Esophagus (tissue), 2 donors: ENCODE measurements around the gene RIOK3. TPM values are rescaled to one million over a fixed set of nuclear protein-coding genes. Genes with fewer than 3 reads are reported as not detected.
"Not testable (repeated sequence)": the region's sequence is repeated elsewhere in the genome, so short reads cannot be mapped to it uniquely, and the experiment has no call there.

Experiments
- H3K27ac ChIP-seq, 2 donors: one replicate each; pipeline ENCODE4 v1.5.1; 2013; ENCODE audit warnings: low read depth in 2 of 2, mild to moderate bottlenecking in 2 of 2, inconsistent platforms in 1 of 2, low read length in 1 of 2, moderate library complexity in 1 of 2
- H3K27me3 ChIP-seq, 2 donors: one replicate each; pipeline ENCODE4 v1.6.1; 2013; ENCODE audit warnings: low read length in 2 of 2, control low read depth in 1 of 2, mild to moderate bottlenecking in 1 of 2; ENCODE audit not compliant: insufficient read depth in 2 of 2, control insufficient read depth in 1 of 2
- H3K36me3 ChIP-seq, 2 donors: one replicate each; pipeline ENCODE4 v1.6.1; 2013; ENCODE audit warnings: low read length in 1 of 2; ENCODE audit not compliant: control insufficient read depth in 2 of 2, insufficient read depth in 2 of 2
- H3K4me1 ChIP-seq, 2 donors: one replicate each; pipeline ENCODE4 v1.6.1; 2013; ENCODE audit warnings: low read length in 1 of 2; ENCODE audit not compliant: control insufficient read depth in 2 of 2, insufficient read depth in 2 of 2
- H3K4me3 ChIP-seq, 2 donors: one replicate each; pipeline ENCODE4 v1.5.1; 2013; ENCODE audit warnings: low read length in 2 of 2, mild to moderate bottlenecking in 2 of 2, low read depth in 1 of 2, moderate library complexity in 1 of 2
- H3K9me3 ChIP-seq, 2 donors: one replicate each; pipeline ENCODE4 v1.6.1; 2013; ENCODE audit warnings: mild to moderate bottlenecking in 2 of 2, low read depth in 1 of 2, low read length in 1 of 2, moderate library complexity in 1 of 2; ENCODE audit not compliant: control insufficient read depth in 2 of 2, insufficient read depth in 1 of 2
- WGBS, 2 donors: extraction: QIAGEN DNeasy Blood & Tissue Kit; methylation state at CpG; one replicate each; pipeline ENCODE4 v1.1.7; 2013; 5-methylcytosine and 5-hydroxymethylcytosine counted together
- polyA plus RNA-seq, 2 donors: library from polyadenylated mRNA; stranded (reverse); fragments of 200-250 nt; gene quantifications; one replicate each; pipeline ENCODE4 v1.2.3, GENCODE V29; 2013
- donor health status: healthy with polysubstance abuse.
- donor health status: Bipolar disorder and iron deficiency.

RIOK3 gene
- polyA plus RNA-seq, 2 donors = 74.1 to 147 TPM

DNA sequence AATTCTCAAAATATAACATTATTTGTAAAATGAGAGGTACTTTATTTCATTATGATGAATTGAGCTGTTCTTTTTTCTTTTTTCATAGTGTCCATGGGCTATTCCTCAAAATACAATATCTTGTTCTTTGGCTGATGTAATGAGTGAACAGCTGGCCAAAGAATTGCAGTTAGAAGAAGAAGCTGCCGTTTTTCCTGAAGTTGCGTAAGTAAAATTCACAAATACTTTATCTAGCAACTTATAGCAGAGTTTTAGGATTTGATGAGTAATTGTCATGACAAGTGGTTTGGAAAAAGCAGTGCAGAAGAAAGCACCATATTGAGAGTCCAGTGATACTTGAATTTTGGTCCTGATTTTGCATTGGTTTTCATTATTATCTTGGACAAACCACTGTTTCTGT lies 9.8 kb downstream of the RIOK3 start:
- Histone ChIP-seq H3K9me3 (no peaks in the 10 kb centered on the region), H3K36me3 (peaks cover 14 to 15% of the 10 kb centered on the region in 2 donors), H3K4me3 (no peak overlapping the region), H3K27ac (no peak overlapping the region), H3K4me1 (peaks cover 0 to 3% of the 10 kb centered on the region in 2 donors), H3K27me3 (no peaks in the 10 kb centered on the region)
- WGBS, 2 donors = 78 to 82% methylated on average over 2 of the region's 2 CpGs

DNA sequence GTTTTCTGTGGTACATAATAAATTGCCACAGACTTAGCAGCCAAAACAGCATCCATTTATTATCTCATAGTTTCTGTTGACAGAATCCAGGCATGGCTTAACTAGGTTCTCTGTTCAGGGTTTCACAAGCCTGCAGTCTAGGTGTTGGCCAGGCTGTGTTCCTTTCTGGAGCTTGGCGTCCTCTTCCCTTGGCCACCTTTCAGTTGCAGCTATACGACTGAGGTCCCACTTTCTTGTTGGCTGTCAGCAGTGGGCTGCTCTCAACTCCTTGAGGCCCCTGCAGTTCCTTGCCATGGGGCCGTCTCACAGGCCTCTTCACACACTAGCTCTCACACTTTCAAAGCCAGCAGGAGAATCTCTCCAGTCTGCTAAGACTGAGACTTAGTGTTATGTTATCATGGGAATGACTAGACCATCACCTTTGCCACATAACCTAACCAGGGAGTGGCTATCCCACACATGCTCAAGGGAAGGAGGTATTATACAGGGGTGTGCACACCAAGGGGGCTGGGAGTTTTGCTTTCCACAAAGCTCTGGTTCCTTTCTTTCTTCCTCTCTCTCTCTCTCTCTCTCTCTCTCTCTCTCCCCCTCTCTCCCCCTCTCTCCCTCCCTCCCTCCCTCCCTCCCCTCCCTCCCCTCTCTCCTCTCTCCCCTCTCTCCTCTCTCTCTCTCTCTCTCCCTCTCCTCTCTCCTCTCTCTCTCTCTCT lies 15.8 kb downstream of the RIOK3 start:
- no peaks in the 10 kb centered on the region for H3K4me1 ChIP-seq
- H3K4me3 ChIP-seq = no peak overlapping the region
- peak overlapping the region in 1 of 2 donors; percentile 13 for H3K27ac ChIP-seq
- peaks cover 13 to 24% of the 10 kb centered on the region in 2 donors for H3K36me3 ChIP-seq
- WGBS, 2 donors = 89 to 91% methylated on average over 3 of the region's 3 CpGs
- H3K27me3 ChIP-seq = no peaks in the 10 kb centered on the region
- no peaks in the 10 kb centered on the region for H3K9me3 ChIP-seq

DNA sequence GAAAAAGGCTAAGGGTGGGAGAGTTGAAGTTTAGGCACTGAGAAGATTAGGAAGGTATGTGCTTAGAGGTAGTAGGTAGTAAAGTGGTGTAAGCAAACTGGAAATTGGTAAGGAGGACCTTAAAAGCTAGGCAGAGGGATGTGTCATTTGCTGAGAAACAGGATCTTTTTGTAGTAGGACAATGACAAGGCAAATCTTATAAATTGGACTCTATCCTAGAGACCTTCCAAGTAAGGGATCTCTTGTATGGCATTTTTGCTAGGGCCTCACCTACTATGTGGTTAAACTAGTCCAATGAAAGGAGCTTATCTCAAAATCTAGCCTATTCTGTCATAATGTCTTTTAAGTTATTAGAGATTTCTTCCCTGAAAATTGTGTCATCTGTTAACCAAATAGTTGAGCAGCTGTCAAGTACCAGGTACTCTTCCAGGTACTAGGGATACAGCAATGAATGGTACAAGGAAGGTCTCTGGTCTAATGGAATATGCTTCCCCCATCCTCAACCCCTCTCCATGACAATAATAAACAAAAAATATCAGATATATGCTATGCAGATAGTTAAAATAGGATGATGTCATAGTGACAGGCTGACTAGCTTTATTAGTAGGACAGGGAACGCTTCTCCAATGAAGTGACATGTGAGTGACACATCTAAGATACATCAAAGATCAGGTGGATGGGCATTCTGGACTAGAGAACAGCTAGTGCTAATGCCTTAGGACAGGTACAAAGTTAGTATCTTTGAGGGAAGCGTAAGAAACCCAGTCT lies 17.7 kb downstream of the RIOK3 start:
- WGBS, 2 donors = 97 to 99% methylated on average over 2 of the region's 2 CpGs
- H3K36me3 ChIP-seq = peaks cover 17 to 24% of the 10 kb centered on the region in 2 donors
- H3K4me3 ChIP-seq = no peak overlapping the region
- H3K4me1 ChIP-seq = no peaks in the 10 kb centered on the region
- H3K27ac ChIP-seq = no peak overlapping the region
- H3K27me3 ChIP-seq = no peaks in the 10 kb centered on the region
- no peaks in the 10 kb centered on the region for H3K9me3 ChIP-seq

DNA sequence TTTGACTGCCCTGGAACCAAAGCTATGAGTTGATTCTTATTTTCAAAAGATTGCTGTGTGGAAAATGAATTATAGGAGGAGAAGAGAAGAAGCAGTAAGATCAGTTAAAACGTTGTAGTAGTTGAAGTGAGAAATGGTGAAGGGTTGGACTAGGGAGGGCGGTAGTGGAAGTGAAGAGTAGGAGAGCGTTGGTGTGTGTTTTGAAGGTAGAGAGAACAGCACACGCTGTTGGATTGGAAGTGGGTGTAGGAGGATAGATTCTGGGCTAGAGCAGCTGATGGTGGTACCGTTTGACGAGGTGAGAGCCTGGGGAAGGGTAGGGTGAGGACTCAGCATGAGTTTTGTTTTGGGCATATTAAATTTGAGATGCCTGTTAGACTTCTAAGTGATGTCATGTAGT lies 18.4 kb downstream of the RIOK3 start:
- H3K27me3 ChIP-seq = no peaks in the 10 kb centered on the region

DNA sequence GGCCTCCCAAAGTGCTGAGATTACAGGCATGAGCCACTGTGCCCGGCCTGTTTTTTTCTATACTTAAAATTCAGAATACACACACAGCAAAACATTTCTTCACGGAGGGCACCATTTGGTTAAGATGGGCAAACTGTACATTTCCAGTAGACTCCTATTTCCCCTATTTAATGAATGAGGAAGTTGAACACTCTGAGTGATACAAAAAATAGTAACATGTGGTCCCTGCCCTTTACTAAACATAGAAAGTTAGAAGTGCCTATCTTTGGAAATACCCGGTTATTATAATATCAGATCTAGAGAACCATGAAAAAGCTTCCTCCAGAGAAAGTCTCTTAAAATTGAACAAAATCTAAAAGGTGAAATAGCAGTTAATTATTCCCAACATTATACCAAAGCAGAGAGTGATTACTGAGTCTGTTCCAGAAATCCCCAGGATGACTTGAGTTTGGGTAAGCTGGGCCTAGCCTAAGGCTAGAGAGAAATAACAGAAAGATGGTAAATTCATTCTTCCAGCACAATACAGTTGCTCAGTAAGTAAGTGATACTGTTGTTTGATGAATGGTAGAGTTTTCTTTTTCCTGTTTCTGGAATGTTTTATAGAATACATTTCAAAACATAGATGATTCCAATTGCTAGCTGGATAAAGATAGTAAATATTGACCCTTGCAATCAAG lies 26.9 kb downstream of the RIOK3 start:
- Histone ChIP-seq H3K27ac (no peak overlapping the region), H3K4me3 (no peak overlapping the region), H3K27me3 (no peaks in the 10 kb centered on the region), H3K9me3 (no peaks in the 10 kb centered on the region), H3K36me3 (peaks cover 3 to 17% of the 10 kb centered on the region in 2 donors), H3K4me1 (no peaks in the 10 kb centered on the region)
- WGBS, 2 donors = 80 to 85% methylated on average over 3 of the region's 3 CpGs

More for the DNA sequence above, 18.4 kb downstream of the RIOK3 start:
- H3K4me3 ChIP-seq = no peak overlapping the region
- no peaks in the 10 kb centered on the region for H3K9me3 ChIP-seq
- no peaks in the 10 kb centered on the region for H3K4me1 ChIP-seq
- H3K27ac ChIP-seq = no peak overlapping the region
- peaks cover 18 to 24% of the 10 kb centered on the region in 2 donors for H3K36me3 ChIP-seq
- 93 to 94% methylated on average over 6 of the region's 6 CpGs for WGBS, 2 donors

DNA sequence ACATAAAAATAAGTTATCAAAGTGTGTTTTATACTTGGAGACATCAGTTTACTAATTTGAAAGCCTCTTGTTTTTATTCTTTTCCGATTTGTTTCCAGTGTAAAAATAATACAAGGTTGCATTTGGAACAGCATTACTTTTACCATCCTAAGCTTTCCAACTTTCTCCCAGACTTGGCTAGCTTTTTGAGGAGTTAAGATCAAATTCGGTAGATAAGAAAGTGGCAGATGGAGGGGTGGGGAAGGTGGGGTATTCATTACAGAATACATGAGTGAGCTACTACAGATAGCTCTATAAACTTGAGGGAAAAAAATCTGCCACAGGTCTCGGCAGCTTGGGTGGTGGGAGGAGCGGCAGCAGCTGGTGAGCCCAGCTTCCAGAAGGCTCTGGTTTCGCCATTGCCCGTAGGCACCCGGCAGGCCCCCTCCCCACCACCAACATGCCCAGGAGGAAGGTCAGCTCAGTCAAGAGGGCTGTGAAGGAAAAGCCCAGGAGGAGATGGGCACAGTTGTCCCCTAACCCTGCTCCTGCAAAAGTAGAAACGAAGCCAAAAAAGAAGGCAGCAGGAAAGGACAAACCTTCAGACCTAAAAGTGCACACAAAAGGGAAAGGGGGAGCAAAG lies 31.6 kb downstream of the RIOK3 start:
- WGBS, 2 donors = 72 to 79% methylated on average over 8 of the region's 8 CpGs
- Histone ChIP-seq H3K9me3 (no peaks in the 10 kb centered on the region), H3K27ac (no peak overlapping the region), H3K4me1 (no peaks in the 10 kb centered on the region), H3K27me3 (no peaks in the 10 kb centered on the region), H3K36me3 (peaks cover 0 to 3% of the 10 kb centered on the region in 2 donors), H3K4me3 (no peak overlapping the region)

DNA sequence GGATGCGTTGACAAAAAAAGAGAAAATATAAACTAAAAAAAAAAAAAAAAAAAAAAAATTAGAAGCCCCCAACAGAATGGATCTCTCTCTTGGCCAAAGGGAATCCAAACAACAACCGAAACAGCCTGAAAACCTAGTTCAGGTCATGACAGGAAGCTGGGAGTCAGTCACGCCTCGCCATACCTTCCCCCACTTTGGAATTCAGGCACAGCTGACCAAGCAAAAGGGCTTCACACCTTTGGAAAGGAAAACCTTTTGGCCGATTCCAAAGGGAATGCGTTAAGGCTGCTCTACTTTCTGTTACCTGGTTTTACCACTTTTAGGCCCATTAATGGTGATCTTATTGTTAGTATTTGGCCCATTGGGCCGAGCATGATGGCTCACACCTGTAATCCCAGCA lies 32.3 kb downstream of the RIOK3 start:
- Histone ChIP-seq H3K9me3 (no peaks in the 10 kb centered on the region), H3K36me3 (peaks cover 0 to 3% of the 10 kb centered on the region in 2 donors), H3K27me3 (no peaks in the 10 kb centered on the region), H3K4me1 (no peaks in the 10 kb centered on the region), H3K4me3 (no peak overlapping the region), H3K27ac (no peak overlapping the region)
- 85 to 93% methylated on average over 7 of the region's 7 CpGs for WGBS, 2 donors

DNA sequence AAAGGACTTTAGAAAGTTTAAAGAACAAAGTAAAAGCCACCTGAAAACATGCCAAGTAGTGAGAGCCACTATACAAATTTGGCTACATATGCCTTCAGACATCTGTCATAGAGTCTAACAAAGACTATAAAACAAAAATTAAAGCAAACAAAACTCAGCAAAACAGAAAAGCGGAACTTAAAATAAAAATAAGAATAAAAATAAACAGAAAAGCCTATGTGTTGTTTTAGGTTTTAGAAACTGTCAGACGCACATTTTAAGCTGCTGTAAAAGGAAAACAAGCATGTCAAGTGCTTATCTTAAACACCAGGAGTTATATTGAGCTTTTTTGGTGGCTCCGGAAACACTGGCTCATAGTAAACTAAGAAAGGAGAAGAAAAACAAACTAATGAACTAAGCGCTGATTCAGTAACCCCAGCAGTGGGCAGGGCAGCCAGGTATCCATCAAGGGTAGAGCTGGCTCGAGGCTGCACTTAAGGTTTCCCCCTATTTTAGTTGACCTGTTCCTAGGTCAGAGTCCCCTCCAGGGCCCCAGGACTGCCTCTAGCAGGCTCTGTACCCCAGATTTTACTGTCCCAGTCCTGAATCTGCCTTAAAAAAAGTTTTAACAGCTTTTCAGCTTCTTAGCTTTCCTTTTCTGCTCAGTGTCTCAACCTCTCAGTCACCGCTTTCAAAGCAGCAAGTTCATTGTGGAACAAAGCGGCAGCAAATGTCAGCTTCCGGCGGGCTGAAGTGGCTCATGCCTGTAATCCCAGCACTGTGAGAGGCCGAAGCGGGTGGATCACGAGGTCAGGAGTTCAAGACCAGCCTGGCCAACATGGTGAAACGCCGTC lies 34.9 kb downstream of the RIOK3 start:
- Histone ChIP-seq H3K36me3 (no peaks in the 10 kb centered on the region), H3K4me1 (no peaks in the 10 kb centered on the region), H3K27ac (peak overlapping the region; percentile 54 to 64), H3K9me3 (no peaks in the 10 kb centered on the region), H3K4me3 (no peak overlapping the region), H3K27me3 (no peaks in the 10 kb centered on the region)
- WGBS, 2 donors = 42 to 43% methylated on average over 14 of the region's 14 CpGs

DNA sequence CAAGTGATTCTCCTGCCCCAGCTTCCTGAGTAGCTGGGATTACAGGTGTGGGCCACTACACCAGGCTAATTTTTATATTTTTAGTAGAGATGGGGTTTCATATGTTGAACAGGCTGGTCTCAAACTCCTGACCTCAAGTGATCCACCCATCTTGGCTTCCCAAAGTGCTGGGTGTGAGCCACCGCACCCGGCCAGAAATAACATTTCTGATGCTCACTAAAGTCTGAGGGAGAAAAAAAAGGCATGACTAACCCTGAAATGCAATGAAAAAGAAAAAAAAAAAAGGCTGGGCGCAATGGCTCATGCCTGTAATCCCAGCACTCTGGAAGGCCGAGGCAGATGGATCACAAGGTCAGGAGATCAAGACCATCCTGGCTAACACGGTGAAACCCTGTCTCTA lies 36.5 kb downstream of the RIOK3 start:
- not testable (repeated sequence) for H3K27ac ChIP-seq
- 78 to 79% methylated on average over 5 of the region's 5 CpGs for WGBS, 2 donors

More for the DNA sequence above, 36.5 kb downstream of the RIOK3 start:
- H3K36me3 ChIP-seq, H3K4me3 ChIP-seq, H3K9me3 ChIP-seq, H3K4me1 ChIP-seq, H3K27me3 ChIP-seq: not testable (repeated sequence)
